ENCODE data around the gene GMNN. TPM values are rescaled to one million over a fixed set of nuclear protein-coding genes. Genes with fewer than 3 reads are reported as not detected.
"Not testable (repeated sequence)": the region's sequence is repeated elsewhere in the genome, so short reads cannot be mapped to it uniquely, and the experiment has no call there.

GMNN gene
- polyA plus RNA-seq, 4 donors: 29.2 to 64.0 (median 63.4) TPM

DNA sequence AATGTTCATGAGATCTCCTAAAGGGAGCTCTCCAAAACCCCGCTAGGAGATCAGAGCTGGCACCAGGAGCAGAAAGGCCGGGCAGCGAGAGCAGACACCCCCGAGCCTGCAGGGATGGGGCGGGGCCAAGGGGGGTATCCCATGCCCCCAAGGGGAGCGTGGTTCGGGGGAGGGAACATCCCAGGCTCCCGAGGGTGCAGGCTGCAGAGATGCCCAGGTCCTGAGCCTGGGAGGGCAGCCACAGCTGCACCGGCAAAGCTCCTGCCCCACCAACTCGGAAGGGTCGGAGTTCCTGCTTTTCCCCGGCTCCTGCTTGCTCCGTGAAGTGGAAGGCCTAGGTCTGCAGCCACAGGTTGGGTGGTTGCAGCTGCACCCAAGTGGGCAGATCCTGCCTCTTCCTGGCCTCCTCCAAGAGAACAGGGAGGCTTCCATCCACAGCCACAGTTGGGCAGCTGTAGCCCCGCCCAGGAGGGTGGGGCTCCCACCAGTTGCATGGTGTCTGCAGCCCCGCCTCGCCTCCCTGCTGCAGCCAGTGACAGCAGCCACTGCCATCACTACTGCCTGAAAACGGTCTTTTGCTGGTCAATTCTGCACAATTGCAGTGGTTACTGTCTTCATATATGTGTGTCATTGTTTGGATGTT lies 13.4 kb upstream of the GMNN start:
- no peak for DNase-seq (ENCODE audit: low read depth in 4 of 4, low spot score in 3 of 4)

DNA sequence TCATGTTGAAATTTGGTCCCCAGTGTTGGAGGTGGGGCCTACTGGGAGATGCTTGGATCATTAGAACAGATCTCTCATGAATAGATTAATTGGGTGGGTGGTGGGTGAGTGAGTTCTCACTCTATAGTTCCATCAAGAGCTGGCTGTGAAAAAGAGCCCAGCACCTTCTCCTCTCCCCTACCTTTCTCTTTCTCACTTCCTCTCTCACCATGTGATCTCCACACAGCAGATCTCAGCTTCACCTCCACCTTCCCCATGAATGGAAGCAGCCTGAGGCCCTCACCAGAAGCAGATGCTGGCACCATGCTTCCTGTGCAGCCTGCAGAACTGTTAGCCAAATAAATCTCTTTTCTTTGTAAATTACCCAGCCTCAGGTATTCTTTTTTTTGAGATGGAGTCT lies 12.9 kb upstream of the GMNN start:
- no peak for DNase-seq (ENCODE audit: low read depth in 4 of 4, low spot score in 3 of 4)

DNA sequence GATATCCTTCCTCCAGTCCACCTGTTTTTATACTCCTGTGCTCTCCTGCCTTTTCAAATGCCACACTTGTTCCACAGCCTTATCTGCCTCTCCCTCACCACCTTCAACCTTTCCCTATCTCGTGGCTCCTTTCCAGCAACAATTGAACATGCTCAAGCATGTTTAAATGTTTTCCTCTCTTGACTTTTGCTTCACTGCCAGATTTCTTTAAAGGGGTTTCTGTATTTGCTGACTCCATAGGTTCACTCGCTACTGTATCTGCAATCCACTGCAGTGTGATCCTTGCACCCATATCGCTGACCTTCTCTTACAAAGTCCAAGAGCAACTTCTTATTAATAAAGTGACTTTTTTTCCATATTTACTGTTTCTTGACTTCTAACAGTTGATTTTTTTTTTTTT lies 11.2 kb upstream of the GMNN start:
- no peak for DNase-seq (ENCODE audit: low read depth in 4 of 4, low spot score in 3 of 4)

DNA sequence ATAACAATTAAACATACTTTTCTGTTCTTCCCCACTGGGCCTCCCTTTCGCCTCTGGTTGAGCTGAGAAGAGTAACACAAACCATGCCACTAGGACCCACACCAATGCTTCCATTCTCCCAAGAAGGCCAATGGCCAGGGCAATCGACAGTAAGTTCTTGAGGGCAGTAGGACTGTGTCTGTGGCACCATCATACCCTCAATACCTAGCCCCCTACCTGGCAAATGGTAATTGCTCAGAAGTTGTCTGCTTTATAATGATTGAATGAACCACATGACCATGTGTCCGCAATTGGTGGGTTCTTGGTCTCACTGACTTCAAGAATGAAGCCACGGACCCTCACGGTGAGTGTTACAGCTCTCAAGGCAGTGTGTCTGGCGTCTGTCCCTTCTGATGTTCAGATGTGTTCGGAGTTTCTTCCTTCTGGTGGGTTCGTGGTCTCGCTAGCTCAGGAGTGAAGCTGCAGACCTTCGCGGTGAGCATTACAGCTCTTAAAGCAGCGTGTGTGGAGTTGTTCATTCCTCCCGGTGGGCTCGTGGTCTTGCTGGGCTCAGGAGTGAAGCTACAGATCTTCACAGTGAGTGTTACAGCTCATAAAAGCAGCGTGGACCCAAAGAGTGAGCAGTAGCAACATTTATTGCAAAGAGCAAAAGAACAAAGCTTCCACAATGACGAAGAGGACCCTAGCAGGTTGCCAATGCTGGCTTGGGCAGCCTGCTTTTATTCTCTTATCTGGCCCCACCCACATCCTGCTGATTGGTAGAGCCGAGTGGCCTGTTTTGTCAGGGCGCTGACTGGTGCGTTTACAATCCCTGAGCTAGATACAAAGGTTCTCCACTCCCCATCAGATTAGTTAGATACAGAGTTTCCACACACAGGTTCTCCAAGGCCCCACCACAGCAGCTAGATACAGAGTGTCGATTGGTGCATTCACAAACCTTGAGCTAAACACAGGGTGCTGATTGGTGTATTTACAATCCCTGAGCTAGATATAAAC lies 9.6 kb upstream of the GMNN start:
- not testable (repeated sequence) for DNase-seq (ENCODE audit: low read depth in 4 of 4, low spot score in 3 of 4)

DNA sequence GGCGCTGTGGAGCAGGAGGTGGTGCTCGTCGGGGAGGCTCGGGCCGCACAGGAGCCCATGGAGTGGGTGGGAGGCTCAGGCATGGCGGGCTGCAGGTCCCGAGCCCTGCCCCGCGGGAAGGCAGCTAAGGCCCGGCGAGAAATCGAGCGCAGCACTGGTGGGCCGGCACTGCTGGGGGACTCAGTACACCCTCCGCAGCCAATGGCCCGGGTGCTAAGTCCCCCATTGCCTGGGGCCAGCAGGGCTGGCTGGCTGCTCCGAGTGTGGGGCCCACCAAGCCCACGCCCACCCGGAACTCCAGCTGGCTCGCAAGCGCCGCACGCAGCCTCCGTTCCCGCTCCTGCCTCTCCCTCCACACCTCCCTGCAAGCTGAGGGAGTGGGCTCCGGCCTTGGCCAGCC lies 8.8 kb upstream of the GMNN start:
- not testable (repeated sequence) for DNase-seq (ENCODE audit: low read depth in 4 of 4, low spot score in 3 of 4)

DNA sequence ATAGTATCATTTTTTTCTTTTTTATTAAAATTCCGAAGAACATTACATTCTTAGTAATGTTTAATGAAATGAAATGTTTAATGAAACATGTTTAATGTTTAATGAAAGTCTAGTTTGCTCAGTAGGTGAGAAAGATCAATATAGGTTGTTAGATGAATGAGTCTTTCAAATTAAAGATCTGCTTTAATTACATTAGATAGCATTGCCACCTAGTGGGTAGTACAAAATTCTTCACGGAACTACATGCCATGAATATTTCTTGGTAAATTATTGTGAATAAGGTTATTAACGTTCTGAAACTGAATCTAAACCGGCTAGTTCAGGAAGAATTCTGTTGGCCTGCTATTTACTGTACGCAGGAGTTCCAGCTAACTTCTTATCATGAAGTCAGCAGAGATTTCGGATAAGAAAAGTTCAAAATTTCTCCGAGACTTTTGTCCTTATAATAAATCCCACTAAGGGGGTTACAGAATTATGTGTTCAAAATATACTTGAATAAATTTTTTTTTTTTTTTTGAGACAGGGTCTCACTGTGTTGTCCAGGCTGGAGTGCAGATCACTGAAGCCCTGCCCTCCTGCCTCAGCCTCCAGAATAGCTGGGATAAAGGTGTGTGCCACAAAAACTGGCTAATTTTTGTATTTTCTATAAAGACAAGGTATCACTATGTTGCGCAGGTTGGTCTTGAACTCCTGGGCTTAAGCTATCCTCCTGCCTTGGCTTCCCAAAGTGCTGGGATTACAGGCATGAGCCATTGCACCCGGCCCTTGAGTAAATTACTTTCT lies 7.9 kb upstream of the GMNN start:
- no peak for DNase-seq (ENCODE audit: low read depth in 4 of 4, low spot score in 3 of 4)

DNA sequence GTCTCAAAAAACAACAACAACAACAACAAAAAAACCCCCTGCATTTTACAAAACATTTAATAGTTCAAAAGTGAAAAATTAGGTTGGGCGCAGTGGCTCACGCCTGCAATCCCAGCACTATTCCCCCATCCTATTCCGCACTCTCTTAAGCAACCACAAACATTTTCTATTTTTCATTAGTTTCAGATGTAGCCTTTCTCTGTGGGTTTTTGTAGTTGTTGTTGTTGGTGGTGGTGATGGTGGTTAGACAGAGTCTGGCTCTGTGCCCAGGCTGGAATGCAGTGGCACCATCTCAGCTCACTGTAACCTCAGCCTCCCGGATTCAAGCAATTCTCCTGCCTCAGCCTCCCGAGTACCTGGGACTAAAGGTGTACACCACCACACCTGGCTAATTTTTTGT lies 6.4 kb upstream of the GMNN start:
- DNase-seq (ENCODE audit: low read depth in 4 of 4, low spot score in 3 of 4): no peak

DNA sequence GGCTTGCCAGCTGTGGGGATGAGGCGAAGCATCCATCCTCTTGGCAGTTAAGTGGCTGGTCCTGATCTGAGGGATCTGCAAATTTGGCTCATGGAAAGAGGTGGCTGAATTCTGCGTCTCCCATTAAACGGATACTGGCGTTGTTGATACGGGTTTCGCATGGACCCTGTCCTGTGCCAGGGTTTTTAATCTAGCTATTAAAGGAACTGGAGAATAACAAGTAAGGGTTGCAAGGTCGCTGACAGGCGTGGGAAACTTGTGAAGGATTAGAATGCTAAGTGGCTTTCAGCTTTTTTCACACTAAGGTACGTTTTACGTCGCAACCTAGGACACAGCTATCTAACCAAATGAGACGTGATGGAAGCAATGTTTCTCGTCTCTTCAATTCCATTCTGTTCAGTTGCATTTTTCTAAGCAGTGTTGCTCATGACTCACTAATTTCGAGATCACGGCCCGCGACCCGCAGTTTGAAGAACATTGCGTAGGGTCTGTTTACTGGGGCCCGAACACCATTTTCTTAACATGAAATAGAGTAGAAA lies 852 bp downstream of the GMNN start:
- peak in 1 of 4 donors; percentile 66 for DNase-seq (ENCODE audit: low read depth in 4 of 4, low spot score in 3 of 4)

DNA sequence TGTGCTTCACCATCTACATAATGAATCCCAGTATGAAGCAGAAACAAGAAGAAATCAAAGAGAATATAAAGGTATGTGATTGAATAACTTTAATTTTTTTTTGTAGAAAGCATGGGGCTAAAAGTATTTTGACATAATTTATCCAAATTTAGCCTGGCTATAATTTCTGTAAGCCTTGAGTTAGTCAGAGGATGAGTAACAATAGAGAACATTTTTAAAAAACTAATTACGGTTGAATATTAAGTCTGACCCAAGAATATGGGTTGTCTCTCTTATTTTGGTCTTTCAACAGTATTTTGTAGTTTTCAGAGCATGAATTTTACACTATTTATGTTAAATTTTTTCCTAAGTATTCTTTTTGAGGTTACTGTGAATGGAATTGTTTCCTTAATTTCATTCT lies 2.5 kb downstream of the GMNN start:
- DNase-seq (ENCODE audit: low read depth in 4 of 4, low spot score in 3 of 4): no peak

DNA sequence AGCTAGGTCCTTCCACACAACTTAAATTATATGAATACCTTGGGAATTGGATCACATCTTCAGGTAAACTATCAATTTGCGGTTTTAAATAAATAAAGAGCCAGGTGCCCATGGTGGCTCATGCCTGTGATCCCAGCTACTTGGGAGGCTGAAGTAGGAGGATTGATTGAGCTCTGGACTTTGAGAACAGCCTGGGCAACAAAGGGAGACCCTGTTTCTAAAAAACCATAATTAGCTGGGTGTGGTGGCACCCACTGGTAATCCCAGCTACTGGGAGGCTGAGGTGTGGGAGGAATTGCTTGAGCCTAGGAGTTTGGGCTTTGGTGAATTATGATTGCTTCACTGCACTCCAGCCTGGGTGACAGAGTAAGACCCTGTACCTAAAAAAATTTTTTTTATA lies 3.4 kb downstream of the GMNN start:
- DNase-seq (ENCODE audit: low read depth in 4 of 4, low spot score in 3 of 4): no peak

DNA sequence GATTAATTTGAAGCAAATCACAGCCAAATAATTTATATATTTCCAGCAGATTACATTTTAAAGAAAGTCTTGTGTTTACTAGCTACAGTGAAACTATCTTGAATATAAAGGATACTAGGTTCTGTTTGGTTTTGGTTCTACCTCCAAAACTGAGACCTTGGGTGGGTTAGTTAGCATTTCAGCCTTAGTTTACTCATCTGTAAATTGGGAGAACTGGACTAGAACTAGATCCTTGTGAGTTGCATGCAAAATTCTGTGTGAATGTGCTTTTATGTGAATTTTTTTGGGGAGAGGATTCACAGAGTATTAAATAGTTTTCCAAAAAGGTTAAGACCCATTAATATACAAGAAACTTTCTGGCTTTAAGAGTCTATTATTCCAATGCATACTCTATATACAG lies 4.1 kb downstream of the GMNN start:
- no peak for DNase-seq (ENCODE audit: low read depth in 4 of 4, low spot score in 3 of 4)

DNA sequence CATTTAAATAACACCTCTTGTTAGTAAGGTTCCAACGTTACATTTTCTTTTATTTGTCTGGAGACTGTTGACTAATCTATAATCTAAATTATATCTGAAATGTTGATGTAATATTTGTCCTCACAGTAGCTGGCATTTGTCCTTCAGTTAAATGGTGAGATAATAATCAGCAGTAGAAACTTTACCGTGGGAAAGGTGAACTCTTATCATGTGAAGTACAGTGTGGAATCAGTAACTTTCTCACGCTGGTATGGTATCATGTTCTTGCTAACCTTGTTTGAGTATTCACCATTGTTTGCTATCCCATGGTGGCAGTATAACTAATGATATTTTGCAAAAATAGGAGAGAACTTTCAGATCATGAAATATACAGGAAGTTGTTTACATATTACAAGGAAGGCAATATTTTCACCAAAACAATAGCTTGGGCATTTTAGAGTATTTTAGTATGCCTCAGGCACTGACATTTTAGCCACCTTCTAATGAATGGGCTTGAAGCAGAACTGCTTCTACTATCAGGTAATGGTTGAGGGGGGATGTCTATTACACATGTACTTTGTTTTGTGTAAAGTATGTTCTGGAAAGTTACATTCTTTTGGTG lies 4.8 kb downstream of the GMNN start:
- no peak for DNase-seq (ENCODE audit: low read depth in 4 of 4, low spot score in 3 of 4)

DNA sequence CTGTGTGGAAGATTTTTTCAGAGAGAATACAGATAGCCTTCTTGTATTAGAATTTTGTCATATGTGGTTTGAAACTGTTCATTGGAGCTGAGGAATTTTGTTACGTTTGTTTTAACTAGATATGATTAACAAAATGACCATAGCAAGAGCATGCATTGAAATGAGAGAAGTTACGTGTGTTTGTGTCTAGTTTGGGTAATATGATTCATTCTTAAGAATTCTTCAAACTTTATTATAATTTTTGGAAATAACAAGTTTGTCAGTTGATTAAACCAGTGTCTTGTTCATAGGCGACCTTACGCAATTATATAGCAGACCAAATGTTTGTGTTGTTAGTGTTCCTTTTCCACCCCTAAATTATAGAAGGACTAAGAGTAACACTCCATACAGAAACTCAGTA lies 5.5 kb downstream of the GMNN start:
- no peak for DNase-seq (ENCODE audit: low read depth in 4 of 4, low spot score in 3 of 4)

DNA sequence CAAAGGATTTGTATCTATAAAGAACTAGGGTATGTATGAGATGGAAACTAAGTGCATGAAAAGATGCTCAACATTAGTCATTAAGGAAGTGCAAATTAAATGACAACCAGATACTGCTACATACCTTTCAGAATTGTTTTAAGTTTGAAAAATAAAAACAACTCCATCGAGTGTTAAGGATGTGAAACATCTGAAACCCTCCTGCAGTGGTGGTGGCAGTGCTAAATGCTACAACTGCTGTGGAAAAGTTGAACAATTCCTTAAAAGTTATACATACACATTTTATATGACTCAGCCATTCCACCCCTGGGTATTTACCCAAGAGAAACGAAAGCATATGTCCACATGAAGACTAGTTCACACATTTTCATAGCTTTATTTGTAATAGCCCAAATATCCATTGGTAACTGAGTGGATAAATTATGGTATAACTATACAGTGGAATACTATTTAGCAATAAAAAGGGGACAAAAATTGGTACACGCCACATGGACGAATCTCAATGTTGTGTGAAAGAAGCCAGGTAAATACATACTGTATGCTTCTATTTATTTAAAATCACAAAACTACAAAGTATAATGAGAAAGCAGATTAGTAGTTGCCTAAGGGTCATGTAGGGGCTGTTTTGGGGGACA lies 13.4 kb downstream of the GMNN start:
- no peak for DNase-seq (ENCODE audit: low read depth in 4 of 4, low spot score in 3 of 4)

DNA sequence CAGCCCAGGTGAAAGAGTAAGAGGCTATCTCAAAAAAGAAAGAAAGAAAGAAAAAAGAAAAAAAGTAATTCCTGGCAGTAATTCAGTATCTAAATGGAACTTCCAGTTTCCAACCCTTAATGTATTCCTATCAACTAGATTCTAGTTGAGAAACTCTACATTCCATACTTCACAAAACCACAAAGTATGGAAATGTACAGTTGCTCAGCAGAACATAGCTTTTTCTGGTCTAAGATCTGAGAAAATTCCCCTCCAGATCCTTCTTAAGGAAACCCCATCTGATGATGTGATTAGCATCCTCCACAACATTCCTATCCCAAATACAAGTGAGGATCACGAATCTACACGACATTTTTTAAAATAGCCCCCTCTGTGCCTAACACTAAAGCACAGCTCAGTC lies 20.4 kb downstream of the GMNN start:
- DNase-seq (ENCODE audit: low read depth in 4 of 4, low spot score in 3 of 4): no peak

DNA sequence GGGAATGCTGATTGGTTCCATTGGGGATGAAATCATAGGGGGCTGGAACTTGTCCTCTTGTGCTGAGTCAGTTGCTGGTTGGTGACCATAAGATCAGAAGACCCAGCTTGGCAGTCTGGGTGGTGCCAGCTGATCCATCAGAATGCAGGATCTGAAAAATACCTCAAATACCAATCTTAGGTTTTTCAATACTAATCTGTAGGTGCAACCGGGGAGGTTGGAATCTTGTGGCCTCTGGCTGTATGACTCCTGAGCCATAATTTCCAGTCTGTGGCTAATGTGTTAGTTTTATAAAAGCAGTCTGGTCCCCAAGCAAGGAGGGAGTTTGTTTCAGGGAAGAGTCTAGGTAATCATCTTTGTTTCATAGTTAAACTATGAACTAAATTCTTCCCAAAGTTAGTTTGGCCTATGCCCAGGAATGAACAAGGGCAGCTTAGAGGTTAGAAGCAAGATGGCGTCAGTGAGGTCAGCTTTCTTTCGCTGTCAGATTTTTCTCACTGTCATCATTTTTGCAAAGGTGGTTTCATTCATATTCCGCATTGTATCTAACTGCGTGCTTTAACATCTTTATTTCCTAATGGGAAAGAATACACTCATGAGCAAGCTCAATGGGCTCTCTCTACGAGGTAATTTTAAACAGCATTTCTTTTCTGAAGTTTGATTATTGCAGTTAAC lies 22.0 kb downstream of the GMNN start:
- DNase-seq (ENCODE audit: low read depth in 4 of 4, low spot score in 3 of 4): no peak

DNA sequence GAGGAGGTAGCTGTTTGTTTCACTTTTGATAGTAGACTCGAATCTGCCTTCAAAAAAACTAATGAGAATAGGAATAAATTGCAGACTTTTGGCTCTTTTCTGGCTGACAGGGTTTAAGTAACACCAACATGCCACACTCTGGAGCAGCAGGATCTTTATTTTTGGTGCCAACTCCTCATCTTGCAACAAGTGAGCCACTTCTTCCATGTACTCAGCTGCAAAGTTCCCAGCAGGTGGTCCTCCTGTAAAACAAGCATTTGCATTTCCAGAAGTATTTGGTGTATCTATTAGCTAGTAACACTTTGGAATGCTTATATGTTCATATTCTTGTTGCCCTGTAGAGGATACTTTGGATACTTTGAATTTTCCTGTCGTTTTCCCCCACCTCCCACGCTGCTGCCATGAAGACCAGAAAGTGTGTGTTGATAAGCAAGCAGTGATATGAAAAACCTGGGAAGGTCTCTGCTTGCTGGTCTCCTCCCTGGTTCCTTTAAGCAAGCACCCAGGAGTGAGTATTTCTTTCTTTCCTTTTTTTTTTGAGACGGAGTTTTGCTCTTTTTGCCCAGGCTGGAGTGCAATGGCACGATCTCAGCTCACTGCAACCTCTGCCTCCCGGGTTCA lies 23.0 kb downstream of the GMNN start:
- DNase-seq (ENCODE audit: low read depth in 4 of 4, low spot score in 3 of 4): no peak

DNA sequence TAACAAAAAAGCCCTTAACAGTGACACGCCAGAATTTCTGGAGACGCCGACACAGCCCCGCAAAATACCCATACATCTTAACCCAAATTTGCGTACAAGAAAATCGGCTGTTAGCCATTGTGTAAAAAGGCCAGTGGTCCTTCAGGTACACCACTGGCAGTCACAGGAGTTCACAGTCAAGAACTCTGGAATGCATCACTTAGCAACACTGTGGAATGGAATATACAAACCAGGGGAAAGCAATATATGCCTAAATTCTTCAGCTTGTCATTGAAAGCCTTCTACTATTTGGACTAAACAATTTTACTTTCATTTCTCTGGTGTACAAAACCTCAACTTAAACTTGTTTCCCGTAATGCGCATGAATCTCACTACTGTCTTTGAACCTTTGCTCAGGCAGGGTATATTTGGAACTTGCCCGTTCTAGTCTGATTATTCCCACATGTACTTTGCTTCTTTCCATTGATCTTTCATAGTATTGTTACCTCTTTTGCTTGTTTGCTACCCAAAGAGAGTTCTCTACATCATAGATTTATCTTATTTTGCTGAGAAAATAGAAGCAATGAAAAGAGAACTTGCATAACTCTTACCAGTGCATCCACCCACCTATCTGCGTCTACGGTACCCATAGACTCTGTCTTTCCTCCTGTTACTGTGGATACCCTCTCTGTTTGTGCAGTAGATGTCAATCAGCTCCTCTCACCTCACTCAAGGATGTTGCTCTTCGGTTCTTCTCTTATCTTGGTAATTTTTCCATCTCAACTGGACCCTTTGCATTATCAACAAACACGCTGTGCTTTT lies 24.2 kb downstream of the GMNN start, which contains the start of gene ARMH2:
Gene ARMH2 (minus strand): TSS at position 178 of the 801 bp plus-strand sequence. CDS start 60 bp downstream, at position 118.
- DNase-seq (ENCODE audit: low read depth in 4 of 4, low spot score in 3 of 4): no peak

Data from left renal pelvis (tissue), 4 donors.